Measurements from ENCODE around the gene PDCL2. TPM values are rescaled to one million over a fixed set of nuclear protein-coding genes. Genes with fewer than 3 reads are reported as not detected.

PDCL2 gene
- total RNA-seq, 1 donor from 2014 or later, result not detected

DNA sequence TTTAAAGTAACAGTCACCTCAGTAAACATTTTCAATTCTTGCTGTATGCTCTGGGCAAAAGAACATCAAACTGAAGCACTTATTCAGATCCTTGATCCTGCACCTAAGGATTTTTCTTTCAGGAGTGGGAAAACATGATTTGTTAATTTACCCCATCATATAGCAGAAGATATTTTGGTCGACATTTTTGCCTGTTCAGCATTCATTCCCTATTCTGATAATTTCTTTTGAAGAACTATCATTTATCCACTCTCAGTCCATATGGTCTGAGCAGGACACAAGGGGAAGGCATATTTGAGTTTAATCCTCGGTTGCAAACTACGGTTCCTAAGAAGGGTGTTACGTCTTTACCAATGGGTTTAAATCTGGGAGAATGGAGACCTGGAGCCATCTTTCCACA, 44.1 kb downstream of the PDCL2 start:
- Mint-ChIP-seq H3K27me3 (ENCODE audit: unreplicated experiment) (peaks cover 12% of the 10 kb centered on the region), H3K9me3 (ENCODE audit: unreplicated experiment) (no peaks in the 10 kb centered on the region), H3K4me3 (ENCODE audit: unreplicated experiment) (peak overlapping the region; percentile 96), H3K36me3 (ENCODE audit: low read depth, unreplicated experiment) (peaks cover 3% of the 10 kb centered on the region), H3K4me1 (ENCODE audit: unreplicated experiment) (peaks cover 22% of the 10 kb centered on the region), H3K27ac (ENCODE audit: unreplicated experiment) (peak overlapping the region; percentile 94)
- TF ChIP-seq, protein P1, sequence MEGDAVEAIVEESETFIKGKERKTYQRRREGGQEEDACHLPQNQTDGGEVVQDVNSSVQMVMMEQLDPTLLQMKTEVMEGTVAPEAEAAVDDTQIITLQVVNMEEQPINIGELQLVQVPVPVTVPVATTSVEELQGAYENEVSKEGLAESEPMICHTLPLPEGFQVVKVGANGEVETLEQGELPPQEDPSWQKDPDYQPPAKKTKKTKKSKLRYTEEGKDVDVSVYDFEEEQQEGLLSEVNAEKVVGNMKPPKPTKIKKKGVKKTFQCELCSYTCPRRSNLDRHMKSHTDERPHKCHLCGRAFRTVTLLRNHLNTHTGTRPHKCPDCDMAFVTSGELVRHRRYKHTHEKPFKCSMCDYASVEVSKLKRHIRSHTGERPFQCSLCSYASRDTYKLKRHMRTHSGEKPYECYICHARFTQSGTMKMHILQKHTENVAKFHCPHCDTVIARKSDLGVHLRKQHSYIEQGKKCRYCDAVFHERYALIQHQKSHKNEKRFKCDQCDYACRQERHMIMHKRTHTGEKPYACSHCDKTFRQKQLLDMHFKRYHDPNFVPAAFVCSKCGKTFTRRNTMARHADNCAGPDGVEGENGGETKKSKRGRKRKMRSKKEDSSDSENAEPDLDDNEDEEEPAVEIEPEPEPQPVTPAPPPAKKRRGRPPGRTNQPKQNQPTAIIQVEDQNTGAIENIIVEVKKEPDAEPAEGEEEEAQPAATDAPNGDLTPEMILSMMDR (IDR thresholded peaks at IDR 0.05; ENCODE audit: unreplicated experiment), result no peak
- no peak for DNase-seq (ENCODE audit: low spot score)

DNA sequence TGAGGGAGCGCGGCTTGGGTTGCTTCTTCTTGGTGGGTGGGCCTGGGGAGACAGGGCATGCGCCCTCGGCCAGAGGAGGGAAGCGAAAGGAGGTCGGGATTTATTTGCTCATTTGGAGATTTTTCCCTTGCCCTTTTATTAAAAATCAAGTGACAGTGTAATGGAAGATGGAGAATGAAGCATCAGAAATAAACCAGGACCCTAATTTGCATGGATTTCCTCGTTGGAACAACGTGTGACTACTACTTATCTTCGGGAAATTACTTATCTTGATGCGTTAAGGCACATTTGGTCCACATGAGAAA, 44.6 kb downstream of the PDCL2 start:
- H3K9me3 Mint-ChIP-seq (ENCODE audit: unreplicated experiment), result no peaks in the 10 kb centered on the region

DNA sequence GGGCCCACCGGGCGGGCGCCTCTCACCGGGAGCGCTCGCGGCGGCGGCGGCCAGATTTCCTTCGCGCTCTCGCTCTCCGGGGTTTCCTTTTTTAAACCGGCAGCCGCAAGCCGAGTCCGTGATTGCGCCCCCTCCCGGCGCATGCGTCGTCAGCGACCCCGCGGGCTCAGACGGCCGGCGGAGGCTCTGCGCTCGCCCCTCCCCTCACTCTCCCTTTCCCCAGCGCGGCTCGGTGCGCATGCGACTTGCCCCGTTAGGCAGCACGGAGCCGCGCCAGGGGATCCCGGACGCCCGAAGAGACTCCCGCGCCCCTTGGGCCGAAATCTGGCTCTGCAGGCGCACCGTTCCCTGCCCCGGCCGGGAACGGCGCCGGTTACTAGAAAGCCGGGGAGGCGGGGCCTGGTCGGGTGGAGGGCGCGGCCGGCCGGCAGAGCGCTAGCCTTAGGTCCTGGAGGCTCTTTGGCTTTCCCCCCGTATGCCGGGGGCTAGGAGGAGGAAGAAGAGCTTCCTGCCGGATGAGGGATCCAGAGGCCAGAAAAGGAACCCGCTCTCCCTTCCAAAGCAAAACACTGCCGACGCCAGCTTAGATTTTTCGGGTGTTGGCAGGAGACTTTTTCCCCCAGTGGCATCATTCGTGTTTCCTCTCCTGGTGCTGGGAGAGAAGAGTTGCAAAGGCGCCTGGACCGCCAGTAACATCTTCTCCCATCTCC, 45.1 kb downstream of the PDCL2 start, which contains the start of gene CLOCK:
Gene CLOCK (minus strand): TSS at position 154 of the 710 bp plus-strand sequence. CDS start 64,124 bp downstream, outside the sequence.
- H3K36me3 Mint-ChIP-seq (ENCODE audit: low read depth, unreplicated experiment), result peaks cover 3% of the 10 kb centered on the region
- TF ChIP-seq, protein P1 (IDR thresholded peaks at IDR 0.05; ENCODE audit: unreplicated experiment), result peak; percentile 79
- DNase-seq (ENCODE audit: low spot score), result peak; percentile 89
- H3K27ac Mint-ChIP-seq (ENCODE audit: unreplicated experiment), result peak within 1 kb of the TSS; percentile 95
- peak within 1 kb of the TSS; percentile 96 for H3K4me3 Mint-ChIP-seq (ENCODE audit: unreplicated experiment)
- H3K9me3 Mint-ChIP-seq (ENCODE audit: unreplicated experiment), result no peaks in the 10 kb centered on the region
- peaks cover 22% of the 10 kb centered on the region for H3K4me1 Mint-ChIP-seq (ENCODE audit: unreplicated experiment)
- H3K27me3 Mint-ChIP-seq (ENCODE audit: unreplicated experiment), result peaks cover 12% of the 10 kb centered on the region

More for the DNA sequence above, 44.6 kb downstream of the PDCL2 start:
- Mint-ChIP-seq H3K4me3 (ENCODE audit: unreplicated experiment) (peak overlapping the region; percentile 96), H3K27me3 (ENCODE audit: unreplicated experiment) (peaks cover 12% of the 10 kb centered on the region), H3K4me1 (ENCODE audit: unreplicated experiment) (peaks cover 22% of the 10 kb centered on the region), H3K36me3 (ENCODE audit: low read depth, unreplicated experiment) (peaks cover 3% of the 10 kb centered on the region), H3K27ac (ENCODE audit: unreplicated experiment) (peak overlapping the region; percentile 94)
- no peak for DNase-seq (ENCODE audit: low spot score)
- TF ChIP-seq, protein P1 (IDR thresholded peaks at IDR 0.05; ENCODE audit: unreplicated experiment), result no peak

DNA sequence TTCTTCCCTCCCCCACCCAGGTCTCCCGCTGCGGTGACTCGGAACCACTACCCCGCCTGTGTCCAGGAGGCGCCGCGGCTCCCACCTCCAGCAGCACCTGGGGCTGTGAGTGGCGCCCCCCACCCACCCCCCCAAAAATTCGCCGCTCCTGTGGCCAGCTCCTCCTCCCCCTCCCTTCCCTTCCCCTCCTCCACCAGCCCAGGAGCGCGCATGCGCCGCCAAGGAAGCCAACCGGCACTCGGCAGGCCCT, 45.6 kb downstream of the PDCL2 start:
- TF ChIP-seq, protein P1 (IDR thresholded peaks at IDR 0.05; ENCODE audit: unreplicated experiment), result no peak
- Mint-ChIP-seq H3K27me3 (ENCODE audit: unreplicated experiment) (peaks cover 12% of the 10 kb centered on the region), H3K4me1 (ENCODE audit: unreplicated experiment) (peaks cover 22% of the 10 kb centered on the region), H3K4me3 (ENCODE audit: unreplicated experiment) (no peak overlapping the region), H3K9me3 (ENCODE audit: unreplicated experiment) (no peaks in the 10 kb centered on the region), H3K27ac (ENCODE audit: unreplicated experiment) (no peak overlapping the region), H3K36me3 (ENCODE audit: low read depth, unreplicated experiment) (peaks cover 3% of the 10 kb centered on the region)
- no peak for DNase-seq (ENCODE audit: low spot score)

DNA sequence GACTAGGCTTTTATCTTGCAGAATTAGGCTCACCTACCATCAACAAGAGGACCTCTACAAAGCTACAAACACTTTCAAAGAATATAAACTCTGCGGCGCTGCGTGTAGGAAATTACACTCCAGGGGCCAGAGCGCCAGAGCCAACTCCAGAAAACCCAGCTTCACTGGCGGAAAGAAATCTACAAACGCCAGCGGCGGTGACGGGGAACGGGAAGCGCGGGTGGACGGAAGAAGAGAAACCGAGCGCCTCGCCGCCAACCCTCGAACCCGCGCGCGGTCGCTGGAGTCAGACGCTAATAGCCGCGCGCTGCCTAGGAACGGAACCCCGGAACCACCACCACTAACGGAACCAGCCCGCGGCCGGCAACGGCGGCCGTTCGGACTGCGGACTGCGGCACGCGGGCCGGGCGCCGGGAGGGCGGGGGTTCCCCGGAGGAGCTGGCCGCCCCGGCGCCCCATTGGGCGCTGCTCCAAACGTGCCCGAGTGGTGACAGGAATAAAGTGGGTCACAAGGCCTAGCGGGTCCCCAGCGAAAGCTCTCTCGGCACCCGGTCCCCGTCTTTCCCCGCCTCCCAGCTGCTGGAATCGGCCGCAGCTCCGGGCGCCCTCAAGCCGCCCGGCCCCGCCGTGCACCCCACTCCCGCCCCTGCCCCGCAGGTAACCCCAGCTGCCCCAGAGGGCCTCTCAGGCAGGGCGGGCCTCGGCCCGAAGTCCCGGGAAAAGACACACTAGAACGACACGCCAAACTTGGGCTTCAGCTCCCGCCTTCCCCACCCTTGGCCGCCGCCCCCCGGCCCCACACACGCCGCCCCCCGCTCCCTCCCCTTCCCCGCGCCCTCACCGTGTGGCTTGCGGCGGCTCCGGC, 46.2 kb downstream of the PDCL2 start:
- no peaks in the 10 kb centered on the region for H3K9me3 Mint-ChIP-seq (ENCODE audit: unreplicated experiment)
- peaks cover 22% of the 10 kb centered on the region for H3K4me1 Mint-ChIP-seq (ENCODE audit: unreplicated experiment)
- DNase-seq (ENCODE audit: low spot score), result peak; percentile 67
- peak overlapping the region; percentile 95 for H3K27ac Mint-ChIP-seq (ENCODE audit: unreplicated experiment)
- TF ChIP-seq, protein P1 (IDR thresholded peaks at IDR 0.05; ENCODE audit: unreplicated experiment), result no peak
- peak overlapping the region; percentile 94 for H3K4me3 Mint-ChIP-seq (ENCODE audit: unreplicated experiment)
- peaks cover 3% of the 10 kb centered on the region for H3K36me3 Mint-ChIP-seq (ENCODE audit: low read depth, unreplicated experiment)
- peaks cover 12% of the 10 kb centered on the region for H3K27me3 Mint-ChIP-seq (ENCODE audit: unreplicated experiment)
